Testis (tissue), 3 donors: ENCODE measurements around the gene ZNF581. TPM values are rescaled to one million over a fixed set of nuclear protein-coding genes. Genes with fewer than 3 reads are reported as not detected.

Source experiments
- DNase-seq: peaks from one replicate; pipeline ENCODE4 v3.0.0-alpha.2; 2019
- H3K27ac ChIP-seq, 2 donors: fragments of 200-600 bp; sonication (generic); one replicate each; pipeline ENCODE4 v1.5.1; 2019
- H3K27me3 ChIP-seq: fragments of 200-600 bp; sonication (generic); one replicate; pipeline ENCODE4 v1.5.1; 2019
- H3K36me3 ChIP-seq: fragments of 200-600 bp; sonication (generic); one replicate; pipeline ENCODE4 v1.5.1; 2017; ENCODE audit warnings: low read depth; ENCODE audit errors: missing control alignments
- H3K4me1 ChIP-seq: fragments of 200-600 bp; sonication (generic); one replicate; pipeline ENCODE4 v1.5.1; 2019
- H3K4me3 ChIP-seq, 2 donors: fragments of 200-600 bp; sonication (generic); one replicate each; pipeline ENCODE4 v1.5.1; 2017 to 2019
- H3K9me3 ChIP-seq: fragments of 200-600 bp; sonication (generic); one replicate; pipeline ENCODE4 v1.5.1; 2017
- CTCF ChIP-seq, 3 experiments: fragments of 450-650 bp in 2 of 3; fragments of 200-600 bp in 1 of 3; sonication (generic) in 1 of 3; IDR thresholded peaks; one replicate each; pipeline ENCODE4 v1.5.1; 2016 to 2019; ENCODE audit warnings: antibody characterized with exemption in 3 of 3, mild to moderate bottlenecking in 2 of 3, moderate library complexity in 1 of 3
- POLR2A ChIP-seq: fragments of 450-650 bp; IDR thresholded peaks from one replicate; pipeline ENCODE4 v1.6.1; 2017; ENCODE audit warnings: antibody characterized with exemption, mild to moderate bottlenecking, moderate library complexity
- WGBS, 2 donors: methylation state at CpG; one replicate each; pipeline ENCODE4 v1.1.5; 2018; 5-methylcytosine and 5-hydroxymethylcytosine counted together
- intact Hi-C: fragments of 100-400 bp; cut with DNase I; formaldehyde crosslinking; loops from one replicate; pipeline ENCODE4 v1.15.1; 2023; ENCODE audit warnings: low total_unique reads
- polyA plus RNA-seq: library from polyadenylated mRNA; stranded (reverse); fragments of 350-450 nt; fragmentation: Illumina TruSeq; extraction: RNeasy Lipid Tissue Mini Kit (QIAGEN cat#74804); gene quantifications from one replicate; pipeline ENCODE4 v1.2.3, GENCODE V29; 2014; ENCODE audit warnings: low read depth, low replicate concordance; ENCODE audit not compliant: insufficient read depth
- total RNA-seq, 2 donors: library from RNA; depleted of rRNA; stranded (reverse); fragments of >200 nt; gene quantifications; one replicate each; pipeline ENCODE4 v1.2.3, GENCODE V29; 2016

ZNF581 gene
- total and polyA plus RNA-seq, 3 donors from 2014 or later: 17.3 to 31.2 (median 18.4) TPM

- TF ChIP-seq POLR2A: no peak
- no peak for TF ChIP-seq CTCF (IDR thresholded peaks at IDR 0.05)
- H3K9me3 ChIP-seq: no peaks in the 10 kb centered on the region
- no peaks in the 10 kb centered on the region for H3K27me3 ChIP-seq
- H3K4me1 ChIP-seq: peaks cover 37% of the 10 kb centered on the region
- 65 to 71% methylated on average over 2 of the region's 2 CpGs for WGBS, 2 donors
- intact Hi-C loops: no loop called here
- no peak overlapping the region for H3K27ac ChIP-seq
- no peaks in the 10 kb centered on the region for H3K36me3 ChIP-seq
- H3K4me3 ChIP-seq: no peak overlapping the region
- no peak for DNase-seq
Observed at GRCh38 chr19:55671054-55671378, 27.6 kb downstream of the ZNF581 start.

DNA sequence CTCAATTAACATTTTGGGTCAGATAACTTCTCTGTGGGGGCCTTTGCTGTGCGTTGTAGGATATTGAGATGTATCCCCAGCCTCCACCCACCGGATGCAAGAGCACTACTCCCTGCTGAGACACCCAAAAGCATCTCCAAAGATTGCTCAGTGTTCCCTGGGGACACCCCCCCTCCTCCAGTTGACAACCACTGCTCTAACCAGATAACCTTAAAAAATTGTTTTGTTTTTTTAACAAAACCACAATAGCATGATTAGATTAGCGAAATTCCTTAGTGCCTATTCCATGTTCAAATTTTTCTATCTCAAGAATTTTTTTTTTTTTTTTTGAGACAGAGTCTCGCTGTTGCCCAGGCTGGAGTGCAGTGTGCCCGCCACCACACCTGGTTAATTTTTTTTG lies 29.0 kb downstream of the ZNF581 start:
- Histone ChIP-seq H3K36me3 (no peaks in the 10 kb centered on the region), H3K27ac (peak overlapping the region in 1 of 2 donors; percentile 30), H3K27me3 (no peaks in the 10 kb centered on the region), H3K4me1 (peaks cover 47% of the 10 kb centered on the region), H3K4me3 (no peak overlapping the region), H3K9me3 (no peaks in the 10 kb centered on the region)
- no peak for TF ChIP-seq CTCF (IDR thresholded peaks at IDR 0.05)
- TF ChIP-seq POLR2A: no peak
- intact Hi-C loops: no loop called here
- 56 to 75% methylated on average over 5 of the region's 5 CpGs for WGBS, 2 donors
- DNase-seq: no peak

- Histone ChIP-seq H3K4me3 (no peak overlapping the region), H3K36me3 (no peaks in the 10 kb centered on the region), H3K4me1 (peaks cover 55% of the 10 kb centered on the region), H3K27ac (peak overlapping the region; percentile 80 to 93), H3K9me3 (no peaks in the 10 kb centered on the region), H3K27me3 (no peaks in the 10 kb centered on the region)
- no peak for TF ChIP-seq CTCF (IDR thresholded peaks at IDR 0.05)
- no peak for TF ChIP-seq POLR2A
- WGBS, 2 donors: 39 to 62% methylated on average over 9 of the region's 9 CpGs
- DNase-seq: no peak
- intact Hi-C loops: no loop called here
Observed at GRCh38 chr19:55673465-55673864, 30.0 kb downstream of the ZNF581 start.

DNA sequence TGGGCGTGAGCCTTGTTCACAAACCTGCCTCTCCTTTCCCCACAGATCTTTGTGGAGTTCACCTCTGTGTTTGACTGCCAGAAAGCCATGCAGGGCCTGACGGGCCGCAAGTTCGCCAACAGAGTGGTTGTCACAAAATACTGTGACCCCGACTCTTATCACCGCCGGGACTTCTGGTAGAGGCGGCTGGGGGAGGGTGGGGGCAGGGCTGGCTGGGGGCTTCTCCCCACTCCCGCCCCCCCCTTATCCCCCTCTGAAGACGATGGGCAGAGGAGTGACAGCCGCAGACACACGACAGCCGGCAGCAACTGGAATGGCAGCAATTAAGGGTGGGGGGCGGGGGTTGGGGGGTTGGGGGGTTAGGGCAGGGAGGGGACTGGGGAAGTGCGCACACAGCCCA lies 30.4 kb downstream of the ZNF581 start:
- WGBS, 2 donors: 38 to 56% methylated on average over 11 to 15 of the region's 15 CpGs
- peak overlapping the region; percentile 80 to 93 for H3K27ac ChIP-seq
- peaks cover 58% of the 10 kb centered on the region for H3K4me1 ChIP-seq
- H3K27me3 ChIP-seq: no peaks in the 10 kb centered on the region
- no peak for TF ChIP-seq CTCF (IDR thresholded peaks at IDR 0.05)
- no peak for TF ChIP-seq POLR2A
- DNase-seq: no peak
- H3K9me3 ChIP-seq: no peaks in the 10 kb centered on the region
- intact Hi-C loops: no loop called here
- H3K36me3 ChIP-seq: no peaks in the 10 kb centered on the region
- peak overlapping the region in 1 of 2 donors; percentile 88 for H3K4me3 ChIP-seq

- no peak for DNase-seq
- no peaks in the 10 kb centered on the region for H3K9me3 ChIP-seq
- 18 to 19% methylated on average over 12 to 17 of the region's 17 CpGs for WGBS, 2 donors
- H3K4me1 ChIP-seq: peaks cover 62% of the 10 kb centered on the region
- no peak for TF ChIP-seq CTCF (IDR thresholded peaks at IDR 0.05)
- no peak for TF ChIP-seq POLR2A
- H3K36me3 ChIP-seq: no peaks in the 10 kb centered on the region
- intact Hi-C loops: no loop called here
- H3K27ac ChIP-seq: peak overlapping the region; percentile 80 to 93
- H3K4me3 ChIP-seq: peak overlapping the region; percentile 88 to 98
- no peaks in the 10 kb centered on the region for H3K27me3 ChIP-seq
Observed at GRCh38 chr19:55674459-55674840, 31.0 kb downstream of the ZNF581 start.
